ENCODE data around the gene AOC2. TPM values are rescaled to one million over a fixed set of nuclear protein-coding genes. Genes with fewer than 3 reads are reported as not detected.

AOC2 gene
- total RNA-seq, 1 donor from 2014 or later, result 0.44 TPM

- Histone ChIP-seq H3K27me3 (ENCODE audit: low read depth) (no peaks in the 10 kb centered on the region), H3K36me3 (peaks cover 7% of the 10 kb centered on the region), H3K4me1 (no peaks in the 10 kb centered on the region), H3K27ac (replicated peaks) (no peak overlapping the region), H3K4me3 (no peak overlapping the region), H3K9me3 (replicated peaks) (no peaks in the 10 kb centered on the region)
- TF ChIP-seq CTCF (IDR thresholded peaks at IDR 0.05; ENCODE audit: borderline replicate concordance), result no peak
- intact Hi-C loops (cut with micrococcal nuclease), result no loop called here
- no peak for DNase-seq
Observed at GRCh38 chr17:42804918-42805367, 39.4 kb upstream of the AOC2 start.

- Histone ChIP-seq H3K4me3 (no peak overlapping the region), H3K9me3 (replicated peaks) (no peaks in the 10 kb centered on the region), H3K27me3 (ENCODE audit: low read depth) (no peaks in the 10 kb centered on the region), H3K27ac (replicated peaks) (no peak overlapping the region), H3K4me1 (no peaks in the 10 kb centered on the region), H3K36me3 (peaks cover 20% of the 10 kb centered on the region)
- intact Hi-C loops (cut with micrococcal nuclease), result no loop called here
- no peak for TF ChIP-seq CTCF (IDR thresholded peaks at IDR 0.05; ENCODE audit: borderline replicate concordance)
- no peak for DNase-seq
Observed at GRCh38 chr17:42806249-42806648, 38.1 kb upstream of the AOC2 start.

- H3K4me3 ChIP-seq, result no peak overlapping the region
- H3K36me3 ChIP-seq, result peaks cover 47% of the 10 kb centered on the region
- H3K4me1 ChIP-seq, result no peaks in the 10 kb centered on the region
- no peak for TF ChIP-seq CTCF (IDR thresholded peaks at IDR 0.05; ENCODE audit: borderline replicate concordance)
- no peaks in the 10 kb centered on the region for H3K9me3 ChIP-seq (replicated peaks)
- intact Hi-C loops (cut with micrococcal nuclease), result no loop called here
- H3K27ac ChIP-seq (replicated peaks), result no peak overlapping the region
- DNase-seq, result no peak
- no peaks in the 10 kb centered on the region for H3K27me3 ChIP-seq (ENCODE audit: low read depth)
Observed at GRCh38 chr17:42809250-42809649, 35.1 kb upstream of the AOC2 start.

GRCh38 chr17:42814633-42815399, 29.6 kb upstream of the AOC2 start:
- Histone ChIP-seq H3K27ac (replicated peaks) (peak overlapping the region; percentile 49), H3K27me3 (ENCODE audit: low read depth) (no peaks in the 10 kb centered on the region), H3K4me3 (no peak overlapping the region), H3K9me3 (replicated peaks) (no peaks in the 10 kb centered on the region), H3K4me1 (peaks cover 12% of the 10 kb centered on the region), H3K36me3 (peaks cover 97% of the 10 kb centered on the region)
- intact Hi-C loops (cut with micrococcal nuclease), result no loop called here
- no peak for DNase-seq
- TF ChIP-seq CTCF (IDR thresholded peaks at IDR 0.05; ENCODE audit: borderline replicate concordance), result no peak

- DNase-seq, result no peak
- H3K4me1 ChIP-seq, result peaks cover 19% of the 10 kb centered on the region
- H3K27me3 ChIP-seq (ENCODE audit: low read depth), result no peaks in the 10 kb centered on the region
- H3K27ac ChIP-seq (replicated peaks), result no peak overlapping the region
- H3K4me3 ChIP-seq, result no peak overlapping the region
- peaks cover 98% of the 10 kb centered on the region for H3K36me3 ChIP-seq
- no peak for TF ChIP-seq CTCF (IDR thresholded peaks at IDR 0.05; ENCODE audit: borderline replicate concordance)
- intact Hi-C loops (cut with micrococcal nuclease), result no loop called here
- H3K9me3 ChIP-seq (replicated peaks), result no peaks in the 10 kb centered on the region
Observed at GRCh38 chr17:42817866-42818265, 26.5 kb upstream of the AOC2 start.
